ENCODE data around the gene G0S2. TPM values are rescaled to one million over a fixed set of nuclear protein-coding genes. Genes with fewer than 3 reads are reported as not detected.
A peak's percentile ranks its signal among the peaks of the same experiment; 100 is the strongest.

G0S2 gene
- total and polyA plus RNA-seq, 7 experiments from 2014 or later, result 0.39 to 128 (median 49.2) TPM; not detected in 3

DNA sequence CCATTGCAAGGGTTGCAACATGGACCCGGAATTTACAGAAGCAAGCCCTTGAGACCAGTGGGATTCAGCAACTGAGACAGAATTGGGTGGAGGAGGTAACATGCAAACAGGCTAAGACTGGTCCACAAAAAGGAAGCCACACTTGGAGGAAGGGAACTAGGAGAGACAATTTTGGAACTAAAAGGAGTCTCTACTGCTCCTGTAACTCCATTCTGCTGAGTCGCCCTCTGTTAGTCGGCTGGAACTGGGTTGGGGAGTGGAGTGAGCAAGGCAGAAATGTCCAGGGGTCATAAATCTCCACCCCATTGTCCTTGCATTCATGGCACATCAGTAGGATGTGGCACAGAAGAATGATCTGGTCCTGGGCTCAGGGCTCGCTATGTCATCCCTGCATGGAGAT is 28.1 kb upstream of the G0S2 start:
- Mint-ChIP-seq H3K27me3 (no peaks in the 10 kb centered on the region), H3K36me3 (peaks cover 0 to 4% (median 0%) of the 10 kb centered on the region in 5 donors), H3K4me3 (no peak overlapping the region), H3K9me3 (no peaks in the 10 kb centered on the region), H3K27ac (peak overlapping the region in 1 of 9 donors; percentile 34), H3K4me1 (peaks cover 6 to 47% (median 11%) of the 10 kb centered on the region in 7 donors)
- Histone ChIP-seq H3K36me3 (ENCODE audit: control insufficient read depth in 2 of 3, insufficient read depth in 3 of 3, low read length in 3 of 3) (no peaks in the 10 kb centered on the region), H3K4me1 (ENCODE audit: control insufficient read depth in 2 of 2, insufficient read depth in 2 of 2, low read length in 2 of 2) (no peaks in the 10 kb centered on the region), H3K27ac (ENCODE audit: low read depth, low read length) (no peak overlapping the region), H3K4me3 (ENCODE audit: low read length) (no peak overlapping the region), H3K9me3 (ENCODE audit: control insufficient read depth in 2 of 3, low read length in 3 of 3) (no peaks in the 10 kb centered on the region), H3K27me3 (ENCODE audit: control insufficient read depth in 2 of 2, insufficient read depth in 2 of 2, low read length in 2 of 2) (no peaks in the 10 kb centered on the region)
- ATAC-seq (no peak), DNase-seq (no peak)
- CTCF ChIA-PET, result interaction anchor here (1.2 kb wide), 1 partner anchor 45 kb away, joined by 5 read pairs; no protein-coding TSS in a partner anchor
- POLR2A ChIA-PET, result no interaction called here
- intact Hi-C loops (cut with micrococcal nuclease), result no loop called here

DNA sequence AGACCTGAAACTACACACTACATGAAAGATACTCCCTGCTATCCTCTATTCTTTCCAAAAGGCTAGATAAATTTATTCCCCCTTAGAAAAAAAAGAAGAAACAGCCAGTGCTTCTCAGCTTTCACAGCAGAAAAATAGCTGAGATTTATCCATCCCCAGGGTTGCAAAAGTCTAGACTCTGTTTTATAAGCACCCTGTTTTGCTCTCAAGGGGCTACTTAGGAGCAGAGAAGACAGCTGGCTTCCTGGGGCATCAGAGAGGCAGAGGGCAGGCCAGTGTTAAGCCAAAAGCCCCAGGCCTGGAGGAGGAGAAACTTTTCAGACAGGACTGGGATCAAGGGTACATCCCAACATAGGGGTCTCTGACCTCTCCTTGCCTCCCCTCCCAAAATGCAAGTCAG is 26.9 kb upstream of the G0S2 start:
- CTCF ChIA-PET, result no interaction called here
- H3K4me1 ChIP-seq (ENCODE audit: control insufficient read depth in 2 of 2, insufficient read depth in 2 of 2, low read length in 2 of 2), result no peaks in the 10 kb centered on the region

DNA sequence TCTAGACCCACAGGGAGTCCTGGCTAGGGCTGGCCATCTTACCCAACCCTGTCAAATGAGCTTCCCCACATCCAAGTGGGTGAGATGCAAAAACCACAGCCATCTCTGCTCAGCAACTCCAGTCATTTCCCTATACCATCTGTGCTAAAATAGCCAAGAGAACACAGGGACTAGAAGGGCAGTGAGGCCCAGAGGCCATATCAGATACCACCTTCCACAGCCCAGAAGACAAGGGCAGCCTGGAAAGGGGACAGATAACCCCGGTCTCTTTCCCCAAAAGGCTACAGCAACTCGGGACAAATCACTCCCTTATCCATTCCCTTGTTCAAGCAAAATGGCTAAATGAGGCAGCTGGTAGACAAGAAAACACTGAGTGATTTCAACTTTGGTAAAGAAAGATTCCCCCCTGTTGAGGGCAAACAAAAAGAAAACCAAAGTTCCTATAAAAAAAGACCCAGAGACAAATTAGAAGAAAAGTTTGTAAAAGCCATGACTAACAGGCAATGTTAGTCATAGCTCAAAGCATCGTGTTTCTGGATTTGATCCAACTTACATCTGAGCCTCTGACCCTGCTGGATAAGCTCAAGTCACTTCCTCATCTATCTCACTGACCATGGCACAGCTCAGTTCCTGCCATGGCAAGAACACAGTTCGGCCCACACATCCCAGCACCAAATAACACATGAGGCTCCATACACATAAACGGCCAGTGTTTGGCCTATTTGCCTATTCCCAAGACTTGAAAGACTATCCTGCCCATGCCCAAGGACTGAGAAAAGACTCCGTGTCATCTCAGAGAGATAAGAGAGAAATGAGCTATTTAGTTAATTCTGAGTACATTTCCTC is 26.1 kb upstream of the G0S2 start:
- Mint-ChIP-seq H3K36me3 (peaks cover 0 to 4% (median 0%) of the 10 kb centered on the region in 5 donors), H3K27ac (peak overlapping the region in 3 of 9 donors; percentile 25 to 68 (median 30)), H3K4me3 (peak overlapping the region in 1 of 10 donors; percentile 19), H3K4me1 (peaks cover 11 to 66% (median 16%) of the 10 kb centered on the region in 7 donors), H3K27me3 (no peaks in the 10 kb centered on the region), H3K9me3 (no peaks in the 10 kb centered on the region)
- Histone ChIP-seq H3K4me3 (ENCODE audit: low read length) (no peak overlapping the region), H3K36me3 (ENCODE audit: control insufficient read depth in 2 of 3, insufficient read depth in 3 of 3, low read length in 3 of 3) (no peaks in the 10 kb centered on the region), H3K27me3 (ENCODE audit: control insufficient read depth in 2 of 2, insufficient read depth in 2 of 2, low read length in 2 of 2) (no peaks in the 10 kb centered on the region), H3K4me1 (ENCODE audit: control insufficient read depth in 2 of 2, insufficient read depth in 2 of 2, low read length in 2 of 2) (no peaks in the 10 kb centered on the region), H3K9me3 (ENCODE audit: control insufficient read depth in 2 of 3, low read length in 3 of 3) (no peaks in the 10 kb centered on the region), H3K27ac (ENCODE audit: low read depth, low read length) (no peak overlapping the region)
- intact Hi-C loops (cut with micrococcal nuclease), result no loop called here
- POLR2A ChIA-PET, result no interaction called here
- CTCF ChIA-PET, result interaction anchor here (1.1 kb wide), 1 partner anchor 79 kb away, joined by 3 read pairs; no protein-coding TSS in a partner anchor
- peak; percentile 74 for ATAC-seq
- DNase-seq, result no peak

More for the DNA sequence above, 26.9 kb upstream of the G0S2 start:
- Mint-ChIP-seq H3K36me3 (peaks cover 0 to 4% (median 0%) of the 10 kb centered on the region in 5 donors), H3K27ac (peak overlapping the region in 2 of 9 donors; percentile 25 to 87), H3K27me3 (no peaks in the 10 kb centered on the region), H3K4me1 (peaks cover 11 to 58% (median 16%) of the 10 kb centered on the region in 7 donors), H3K4me3 (no peak overlapping the region), H3K9me3 (no peaks in the 10 kb centered on the region)
- DNase-seq (no peak), ATAC-seq (no peak)
- H3K36me3 ChIP-seq (ENCODE audit: control insufficient read depth in 2 of 3, insufficient read depth in 3 of 3, low read length in 3 of 3), result no peaks in the 10 kb centered on the region
- no peaks in the 10 kb centered on the region for H3K27me3 ChIP-seq (ENCODE audit: control insufficient read depth in 2 of 2, insufficient read depth in 2 of 2, low read length in 2 of 2)
- H3K27ac ChIP-seq (ENCODE audit: low read depth, low read length), result no peak overlapping the region
- POLR2A ChIA-PET, result no interaction called here
- intact Hi-C loops (cut with micrococcal nuclease), result no loop called here
- no peak overlapping the region for H3K4me3 ChIP-seq (ENCODE audit: low read length)
- H3K9me3 ChIP-seq (ENCODE audit: control insufficient read depth in 2 of 3, low read length in 3 of 3), result no peaks in the 10 kb centered on the region

DNA sequence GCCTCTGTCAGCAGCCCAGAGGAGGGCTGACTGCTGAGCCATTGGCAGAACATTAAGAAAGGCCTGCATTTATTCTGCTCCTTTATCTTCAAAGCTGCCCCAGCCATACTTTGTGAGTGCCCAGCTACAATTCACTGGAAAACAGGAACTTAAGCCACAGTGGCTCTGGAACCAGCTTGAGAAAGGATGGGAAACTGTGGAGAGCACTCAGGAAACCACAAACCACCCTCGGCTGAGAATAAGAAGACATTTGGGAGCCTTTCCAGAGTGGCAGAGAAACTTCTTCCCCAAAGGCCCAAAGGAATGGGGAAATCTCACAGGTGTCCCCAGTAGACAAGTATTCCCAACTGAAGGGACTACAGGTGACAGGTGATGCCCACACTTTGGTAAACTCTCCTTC is 24.8 kb upstream of the G0S2 start:
- Mint-ChIP-seq H3K9me3 (no peaks in the 10 kb centered on the region), H3K27ac (peak overlapping the region in 1 of 9 donors; percentile 88), H3K36me3 (peaks cover 0 to 4% (median 0%) of the 10 kb centered on the region in 5 donors), H3K4me3 (peak overlapping the region in 1 of 10 donors; percentile 49), H3K27me3 (no peaks in the 10 kb centered on the region), H3K4me1 (peaks cover 11 to 72% (median 16%) of the 10 kb centered on the region in 7 donors)
- H3K4me1 ChIP-seq (ENCODE audit: control insufficient read depth in 2 of 2, insufficient read depth in 2 of 2, low read length in 2 of 2), result no peaks in the 10 kb centered on the region
- ATAC-seq (no peak), DNase-seq (no peak)
- POLR2A ChIA-PET, result no interaction called here
- CTCF ChIA-PET, result no interaction called here
- intact Hi-C loops (cut with micrococcal nuclease), result loop anchor here (2.0 kb wide), 3 partner anchors 20 to 98 kb away; no protein-coding TSS in a partner anchor
- H3K36me3 ChIP-seq (ENCODE audit: control insufficient read depth in 2 of 3, insufficient read depth in 3 of 3, low read length in 3 of 3), result no peaks in the 10 kb centered on the region
- H3K27me3 ChIP-seq (ENCODE audit: control insufficient read depth in 2 of 2, insufficient read depth in 2 of 2, low read length in 2 of 2), result no peaks in the 10 kb centered on the region
- no peak overlapping the region for H3K27ac ChIP-seq (ENCODE audit: low read depth, low read length)
- no peak overlapping the region for H3K4me3 ChIP-seq (ENCODE audit: low read length)
- no peaks in the 10 kb centered on the region for H3K9me3 ChIP-seq (ENCODE audit: control insufficient read depth in 2 of 3, low read length in 3 of 3)

DNA sequence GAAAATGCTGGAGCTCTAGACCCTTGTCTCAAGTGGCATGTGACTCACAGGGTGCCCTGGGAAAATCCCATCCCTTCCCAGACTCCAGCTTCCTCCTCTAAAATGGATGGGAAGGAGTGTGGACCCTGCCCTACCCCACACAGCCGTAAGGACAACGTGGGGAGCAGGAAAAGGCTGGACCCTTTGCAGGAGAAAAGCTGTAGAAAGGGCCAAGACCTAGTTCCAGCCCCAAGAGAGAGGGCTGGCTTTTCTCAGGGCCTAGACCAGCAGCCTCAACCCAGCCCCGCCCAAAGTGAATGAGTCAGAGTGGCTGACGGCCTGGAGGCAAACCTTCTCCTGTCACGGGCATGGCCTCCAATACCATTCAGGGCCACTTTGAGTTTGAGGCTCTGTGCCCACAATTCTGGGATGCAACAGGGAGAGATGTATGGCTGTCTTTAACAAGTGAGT is 24.0 kb upstream of the G0S2 start:
- Histone ChIP-seq H3K4me1 (ENCODE audit: control insufficient read depth in 2 of 2, insufficient read depth in 2 of 2, low read length in 2 of 2) (no peaks in the 10 kb centered on the region), H3K36me3 (ENCODE audit: control insufficient read depth in 2 of 3, insufficient read depth in 3 of 3, low read length in 3 of 3) (no peaks in the 10 kb centered on the region), H3K27ac (ENCODE audit: low read depth, low read length) (no peak overlapping the region), H3K27me3 (ENCODE audit: control insufficient read depth in 2 of 2, insufficient read depth in 2 of 2, low read length in 2 of 2) (no peaks in the 10 kb centered on the region), H3K9me3 (ENCODE audit: control insufficient read depth in 2 of 3, low read length in 3 of 3) (no peaks in the 10 kb centered on the region), H3K4me3 (ENCODE audit: low read length) (no peak overlapping the region)
- Mint-ChIP-seq H3K27me3 (no peaks in the 10 kb centered on the region), H3K27ac (peak overlapping the region in 2 of 9 donors; percentile 12 to 88), H3K36me3 (peaks cover 0 to 4% (median 0%) of the 10 kb centered on the region in 5 donors), H3K9me3 (no peaks in the 10 kb centered on the region), H3K4me3 (peak overlapping the region in 1 of 10 donors; percentile 50), H3K4me1 (peaks cover 11 to 69% (median 16%) of the 10 kb centered on the region in 7 donors)
- intact Hi-C loops (cut with micrococcal nuclease), result loop anchor here (2.0 kb wide), 3 partner anchors 20 to 98 kb away; no protein-coding TSS in a partner anchor
- peak in 1 of 9 donors; percentile 72 for DNase-seq
- ChIA-PET POLR2A (no interaction called here), CTCF (no interaction called here)
- ATAC-seq, result peak; percentile 82

DNA sequence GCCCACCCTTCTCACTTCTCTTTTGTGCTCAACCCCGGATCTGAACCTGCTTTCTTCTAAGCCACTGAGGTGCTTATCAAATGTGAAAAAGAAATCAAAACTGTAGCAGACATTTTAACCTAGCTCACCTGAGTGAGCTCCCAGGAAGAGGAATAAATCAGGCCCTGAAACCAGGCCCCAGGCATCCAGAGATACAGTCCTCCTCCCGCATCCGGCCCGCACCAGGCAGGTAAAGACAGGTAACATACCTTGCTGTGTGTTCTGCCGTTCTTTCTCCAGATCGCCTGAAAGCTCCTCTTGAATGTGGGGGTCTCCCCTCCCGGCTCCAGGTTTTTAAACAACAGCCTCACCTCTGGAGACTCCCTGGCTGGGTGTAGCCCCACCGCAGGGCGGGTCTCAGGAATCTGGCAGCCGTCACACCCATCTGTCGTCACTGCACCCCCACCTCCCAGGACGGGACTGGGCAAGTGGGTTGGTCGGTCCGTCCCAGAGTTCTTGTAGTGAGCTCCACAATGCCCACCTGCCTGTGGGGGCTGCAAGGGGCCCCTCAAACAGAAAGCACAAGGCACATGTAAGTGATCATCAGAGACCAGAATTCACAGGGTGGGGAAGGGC is 23.0 kb upstream of the G0S2 start, which contains the start of gene LAMB3:
Gene LAMB3 (minus strand): TSS at position 305 of the 615 bp plus-strand sequence. CDS start 1,481 bp downstream, outside the sequence.
- DNase-seq (no peak), ATAC-seq (no peak)
- Mint-ChIP-seq H3K36me3 (peaks cover 0 to 4% (median 0%) of the 10 kb centered on the region in 5 donors), H3K27me3 (no peaks in the 10 kb centered on the region), H3K9me3 (no peaks in the 10 kb centered on the region), H3K4me1 (peaks cover 10 to 63% (median 18%) of the 10 kb centered on the region in 7 donors), H3K4me3 (peak within 1 kb of the TSS in 1 of 10 donors; percentile 50), H3K27ac (peak within 1 kb of the TSS in 5 of 9 donors; percentile 11 to 88 (median 56))
- Histone ChIP-seq H3K27ac (ENCODE audit: low read depth, low read length) (no peak within 1 kb of the TSS), H3K36me3 (ENCODE audit: control insufficient read depth in 2 of 3, insufficient read depth in 3 of 3, low read length in 3 of 3) (no peaks in the 10 kb centered on the region), H3K9me3 (ENCODE audit: control insufficient read depth in 2 of 3, low read length in 3 of 3) (no peaks in the 10 kb centered on the region), H3K4me1 (ENCODE audit: control insufficient read depth in 2 of 2, insufficient read depth in 2 of 2, low read length in 2 of 2) (no peaks in the 10 kb centered on the region), H3K27me3 (ENCODE audit: control insufficient read depth in 2 of 2, insufficient read depth in 2 of 2, low read length in 2 of 2) (no peaks in the 10 kb centered on the region), H3K4me3 (ENCODE audit: low read length) (no peak within 1 kb of the TSS)
- CTCF ChIA-PET, result interaction anchor here (0.7 to 1.5 kb wide), 4 partner anchors 10 to 34 kb away, joined by 3 to 4 read pairs (median 3); no protein-coding TSS in a partner anchor
- POLR2A ChIA-PET, result no interaction called here
- intact Hi-C loops (cut with micrococcal nuclease), result no loop called here
